ENCODE data around the gene FADS6. TPM values are rescaled to one million over a fixed set of nuclear protein-coding genes. Genes with fewer than 3 reads are reported as not detected.
"Not testable (repeated sequence)": the region's sequence is repeated elsewhere in the genome, so short reads cannot be mapped to it uniquely, and the experiment has no call there.

The FADS6 gene
- total RNA-seq, 1 experiment from 2014 or later, result not detected

GRCh38 chr17:74909097-74909496 is 15.7 kb upstream of the FADS6 start:
- POLR2A ChIA-PET; BruUV-seq (replicated peaks); CTCF ChIA-PET: not testable (repeated sequence)

GRCh38 chr17:74907012-74907411 is 13.6 kb upstream of the FADS6 start:
- no TSS peak for BruUV-seq (replicated peaks)
- in situ Hi-C loops (cut with HindIII; ENCODE audit: low pct_unique_long_range_greater_than_20kb, low sequenced_read_pairs), result no loop called here
- Histone ChIP-seq H3K36me3 (ENCODE audit: control insufficient read depth, insufficient read depth, low read length) (no peaks in the 10 kb centered on the region), H3K4me1 (ENCODE audit: control insufficient read depth, insufficient read depth, low read length) (no peaks in the 10 kb centered on the region), H3K27ac (ENCODE audit: low read length) (no peak overlapping the region), H3K9me3 (ENCODE audit: control insufficient read depth, insufficient read depth, low read depth, low read length) (no peaks in the 10 kb centered on the region), H3K27me3 (ENCODE audit: control insufficient read depth, insufficient read depth, low read length) (no peaks in the 10 kb centered on the region), H3K4me3 (ENCODE audit: low read depth in 2 of 2, low read length in 2 of 2) (no peak overlapping the region)
- DNase-seq (ENCODE audit: low read depth, low spot score) (no peak), ATAC-seq (no peak)
- ChIA-PET CTCF (interaction anchor here (1.1 kb wide), 1 partner anchor 12 kb away, joined by 5 read pairs; no protein-coding TSS in a partner anchor), POLR2A (no interaction called here)
- TF ChIP-seq TCF7L2 (IDR thresholded peaks at IDR 0.05; ENCODE audit: low read depth, low read length) (no peak), POLR2AphosphoS5 (IDR thresholded peaks at IDR 0.05; ENCODE audit: low read depth, low read length) (no peak), SIN3A (IDR thresholded peaks at IDR 0.05; ENCODE audit: borderline replicate concordance, insufficient read depth, low read depth, low read length) (no peak), CTCF (IDR thresholded peaks at IDR 0.05) (no peak), REST (IDR thresholded peaks at IDR 0.05; ENCODE audit: insufficient read depth in 1 of 2, low read depth in 2 of 2, low read length in 1 of 2) (no peak)
- intact Hi-C loops (cut with micrococcal nuclease; ENCODE audit: unreplicated experiment), result no loop called here

More at GRCh38 chr17:74909097-74909496, 15.7 kb upstream of the FADS6 start:
- H3K27me3 ChIP-seq (ENCODE audit: control insufficient read depth, insufficient read depth, low read length); in situ Hi-C loops (cut with HindIII; ENCODE audit: low pct_unique_long_range_greater_than_20kb, low sequenced_read_pairs); H3K4me1 ChIP-seq (ENCODE audit: control insufficient read depth, insufficient read depth, low read length); H3K4me3 ChIP-seq (ENCODE audit: low read depth in 2 of 2, low read length in 2 of 2); ATAC-seq; H3K9me3 ChIP-seq (ENCODE audit: control insufficient read depth, insufficient read depth, low read depth, low read length); H3K36me3 ChIP-seq (ENCODE audit: control insufficient read depth, insufficient read depth, low read length); H3K27ac ChIP-seq (ENCODE audit: low read length); intact Hi-C loops (cut with micrococcal nuclease; ENCODE audit: unreplicated experiment); DNase-seq (ENCODE audit: low read depth, low spot score): not testable (repeated sequence)

- ATAC-seq; intact Hi-C loops (cut with micrococcal nuclease; ENCODE audit: unreplicated experiment); H3K36me3 ChIP-seq (ENCODE audit: control insufficient read depth, insufficient read depth, low read length); H3K27me3 ChIP-seq (ENCODE audit: control insufficient read depth, insufficient read depth, low read length); H3K9me3 ChIP-seq (ENCODE audit: control insufficient read depth, insufficient read depth, low read depth, low read length); H3K4me3 ChIP-seq (ENCODE audit: low read depth in 2 of 2, low read length in 2 of 2); H3K4me1 ChIP-seq (ENCODE audit: control insufficient read depth, insufficient read depth, low read length); DNase-seq (ENCODE audit: low read depth, low spot score); H3K27ac ChIP-seq (ENCODE audit: low read length); in situ Hi-C loops (cut with HindIII; ENCODE audit: low pct_unique_long_range_greater_than_20kb, low sequenced_read_pairs); BruUV-seq (replicated peaks): not testable (repeated sequence)
- POLR2A ChIA-PET, result interaction anchor here (1.0 kb wide), 1 partner anchor 56 kb away, joined by 3 read pairs; no protein-coding TSS in a partner anchor
- CTCF ChIA-PET, result interaction anchor here (0.6 to 1.1 kb wide), 3 partner anchors 12 to 146 kb away, joined by 4 to 6 read pairs (median 5); no protein-coding TSS in a partner anchor
These were observed 12.9 kb upstream of the FADS6 start for GRCh38 chr17:74906214-74906793.

Measured in Panc1 (cell line).